ENCODE measurements around the gene PSD2.
"Not testable (repeated sequence)": the region's sequence is repeated elsewhere in the genome, so short reads cannot be mapped to it uniquely, and the experiment has no call there.

PSD2 gene

GRCh38 chr5:139789116-139789844, 6.3 kb upstream of the PSD2 start:
- DNase-seq (ENCODE audit: low spot score): no peak

GRCh38 chr5:139789845-139790189, 5.8 kb upstream of the PSD2 start:
- DNase-seq (ENCODE audit: low spot score): no peak

- DNase-seq (ENCODE audit: low spot score): no peak
Measured at GRCh38 chr5:139792218-139792617, 3.4 kb upstream of the PSD2 start.

- not testable (repeated sequence) for DNase-seq (ENCODE audit: low spot score)
Measured at GRCh38 chr5:139792655-139793054, 3.0 kb upstream of the PSD2 start.

- no peak for DNase-seq (ENCODE audit: low spot score)
Measured at GRCh38 chr5:139794067-139794846, 1.4 kb upstream of the PSD2 start.

- DNase-seq (ENCODE audit: low spot score): no peak
Measured at GRCh38 chr5:139796061-139796806, 626 bp downstream of the PSD2 start.

DNA sequence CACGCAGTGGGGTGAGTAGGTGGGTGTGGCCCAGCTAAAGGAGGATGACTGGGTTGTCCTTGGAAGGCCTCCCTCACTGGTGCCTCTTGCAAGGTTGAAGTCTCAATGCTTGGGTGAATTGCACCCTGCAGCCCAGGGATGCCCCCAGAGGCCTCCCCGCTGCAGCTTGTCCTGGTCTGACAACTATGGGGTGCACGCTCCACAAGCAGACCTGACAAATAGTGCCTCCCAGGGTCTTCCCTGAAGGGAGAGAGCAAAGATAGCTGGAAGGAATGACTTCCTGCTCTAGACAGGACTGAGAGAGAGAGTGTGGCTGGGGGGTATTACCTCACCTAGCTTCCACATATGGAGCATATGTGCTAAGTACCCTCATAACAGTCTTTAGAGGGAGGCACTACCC, 1.7 kb downstream of the PSD2 start:
- no peak for DNase-seq (ENCODE audit: low spot score)

GRCh38 chr5:139797856-139798510, 2.4 kb downstream of the PSD2 start:
- DNase-seq (ENCODE audit: low spot score): no peak

DNA sequence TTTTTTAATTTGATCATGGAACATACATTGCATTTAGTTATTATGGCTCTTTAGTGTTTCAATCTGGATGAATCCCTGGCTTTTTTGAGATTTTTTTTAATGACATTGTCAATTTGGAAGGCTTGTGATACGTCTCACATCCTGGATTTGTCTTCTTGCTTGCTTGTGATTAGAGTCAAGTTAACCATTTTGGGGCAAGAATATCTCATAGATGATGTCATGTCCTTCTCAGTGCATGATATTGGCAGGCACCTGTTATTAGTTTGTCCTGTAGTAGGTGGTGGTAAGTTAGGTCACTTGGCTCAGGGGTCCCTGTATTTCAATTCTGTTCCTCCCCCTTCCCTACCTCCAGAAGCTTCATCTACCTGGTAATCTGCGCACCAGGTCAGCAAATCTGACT, 3.3 kb downstream of the PSD2 start:
- DNase-seq (ENCODE audit: low spot score): no peak

DNA sequence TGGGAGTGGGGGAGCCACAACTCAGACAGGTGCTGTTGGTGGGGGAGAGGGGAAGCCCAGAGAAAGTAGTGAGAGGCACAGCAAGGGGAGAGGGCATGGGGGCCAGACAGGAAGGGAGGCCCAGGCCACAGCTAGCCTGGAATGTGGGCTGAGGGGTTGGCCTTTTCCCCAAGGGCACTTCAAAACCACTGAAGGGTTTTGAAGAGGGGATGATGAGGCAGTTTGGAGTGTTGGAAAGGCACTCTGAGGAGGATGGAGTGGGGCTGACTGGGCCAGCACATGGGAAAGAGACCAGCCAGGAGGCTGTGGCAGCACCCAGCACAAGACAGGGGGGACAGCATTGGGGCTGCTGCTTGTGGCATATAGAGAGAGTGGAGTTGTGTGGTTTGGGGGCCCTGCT, 3.8 kb downstream of the PSD2 start:
- DNase-seq (ENCODE audit: low spot score): no peak

- no peak for DNase-seq (ENCODE audit: low spot score)
Measured at GRCh38 chr5:139803978-139804377, 8.4 kb downstream of the PSD2 start.

- no peak for DNase-seq (ENCODE audit: low spot score)
Measured at GRCh38 chr5:139804800-139805397, 9.3 kb downstream of the PSD2 start.

DNA sequence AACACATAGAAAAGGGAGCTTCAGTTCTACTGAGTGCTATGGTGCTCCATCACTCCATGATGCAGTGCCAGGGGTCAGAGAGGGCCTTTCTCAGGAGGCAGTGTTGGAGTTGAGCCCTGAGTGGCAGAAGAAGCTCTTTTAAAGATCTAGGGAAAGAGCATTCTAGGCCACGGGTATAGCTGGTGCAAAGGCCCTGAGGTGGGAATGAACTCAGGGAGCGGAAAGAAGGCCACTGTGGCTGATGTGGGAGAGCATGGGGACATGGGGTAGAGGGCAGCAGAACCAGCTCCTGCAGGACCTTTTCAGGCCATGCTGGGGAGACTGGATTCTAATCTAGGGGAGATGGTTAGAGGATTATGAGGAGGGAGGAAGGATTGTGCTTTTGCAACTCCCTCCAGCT, 9.9 kb downstream of the PSD2 start:
- no peak for DNase-seq (ENCODE audit: low spot score)

DNA sequence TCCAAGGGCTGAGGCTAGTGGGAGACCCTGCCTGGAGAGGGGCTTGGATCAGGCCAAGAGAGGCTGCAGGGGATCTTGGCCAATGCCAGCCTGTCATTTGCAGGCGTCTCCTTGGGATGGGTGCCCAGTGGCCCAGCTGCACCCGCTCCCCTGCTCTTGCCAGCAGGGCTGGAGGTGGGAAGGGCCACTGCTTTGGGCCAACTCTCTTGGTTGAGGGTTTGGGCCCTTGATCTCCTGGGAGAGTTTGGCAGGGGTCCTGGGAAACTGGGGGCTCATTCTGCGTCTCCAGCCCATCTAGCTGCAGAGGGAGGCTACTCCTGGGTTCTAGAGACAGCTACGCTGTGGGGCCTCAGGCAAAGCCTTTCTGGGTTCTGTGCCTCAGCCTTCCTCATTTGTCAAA, 10.5 kb downstream of the PSD2 start:
- no peak for DNase-seq (ENCODE audit: low spot score)

- DNase-seq (ENCODE audit: low spot score): no peak
Measured at GRCh38 chr5:139806726-139807646, 11.4 kb downstream of the PSD2 start.

DNA sequence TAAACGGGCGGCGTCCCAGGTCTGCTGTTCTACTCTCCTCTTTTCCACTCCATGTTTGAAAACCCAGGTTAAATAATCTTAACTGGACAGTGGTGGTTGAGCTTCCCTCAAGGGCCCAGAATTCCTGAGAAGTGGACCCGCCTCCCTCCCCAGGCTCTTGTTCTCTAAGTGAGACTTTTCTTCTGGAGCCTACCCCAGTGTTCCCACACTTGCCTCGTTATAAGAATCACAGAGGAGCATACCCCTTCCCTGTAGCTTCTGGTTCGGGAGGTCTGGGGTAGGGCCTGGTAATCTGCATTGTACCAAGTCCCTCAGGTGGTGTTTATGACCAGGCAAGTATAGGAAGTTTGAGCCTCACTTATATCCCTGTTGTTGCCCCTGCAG, 12.0 kb downstream of the PSD2 start:
- DNase-seq (ENCODE audit: low spot score): no peak

- peak; percentile 82 for DNase-seq (ENCODE audit: low spot score)
Measured at GRCh38 chr5:139808481-139809330, 13.1 kb downstream of the PSD2 start.

DNA sequence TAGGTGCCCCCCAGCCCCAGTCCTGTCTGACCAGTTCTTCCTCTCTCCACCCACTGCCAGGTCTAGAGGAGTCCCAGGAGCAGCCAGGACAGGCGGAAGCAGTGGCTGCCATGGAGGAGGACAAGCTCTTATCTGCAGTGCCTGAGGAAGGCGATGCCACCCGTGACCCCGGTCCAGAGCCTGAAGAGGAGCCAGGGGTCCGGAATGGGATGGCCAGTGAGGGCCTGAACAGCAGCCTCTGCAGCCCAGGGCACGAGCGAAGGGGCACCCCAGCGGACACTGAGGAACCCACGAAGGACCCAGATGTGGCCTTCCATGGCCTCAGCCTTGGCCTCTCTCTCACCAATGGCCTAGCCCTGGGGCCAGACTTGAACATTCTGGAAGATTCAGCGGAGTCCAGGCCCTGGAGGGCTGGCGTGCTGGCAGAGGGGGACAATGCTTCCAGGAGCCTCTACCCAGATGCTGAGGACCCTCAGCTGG, 13.8 kb downstream of the PSD2 start:
- DNase-seq (ENCODE audit: low spot score): no peak

- DNase-seq (ENCODE audit: low spot score): no peak
Measured at GRCh38 chr5:139810341-139811273, 15.0 kb downstream of the PSD2 start.

Data from AG20443 (cell line).